ENCODE measurements around the gene ARGLU1.

ARGLU1 gene

GRCh38 chr13:106586648-106587166 lies 18.8 kb upstream of the ARGLU1 start:
- no peak overlapping the region for H3K27ac ChIP-seq (ENCODE audit: low read length)
- no peaks in the 10 kb centered on the region for H3K36me3 ChIP-seq (ENCODE audit: control insufficient read depth, low read depth, low read length)
- no peak overlapping the region for H3K9ac ChIP-seq (ENCODE audit: low read length)
- H3K27me3 ChIP-seq (ENCODE audit: control insufficient read depth, insufficient read depth, low read length), result no peaks in the 10 kb centered on the region
- H3K9me3 ChIP-seq (ENCODE audit: control insufficient read depth, low read depth, low read length), result peaks cover 22% of the 10 kb centered on the region
- H3K4me1 ChIP-seq (ENCODE audit: control insufficient read depth, low read depth, low read length), result no peaks in the 10 kb centered on the region
- no peak overlapping the region for H3K4me3 ChIP-seq (ENCODE audit: low read length)

GRCh38 chr13:106581225-106581624 lies 13.3 kb upstream of the ARGLU1 start:
- H3K27ac ChIP-seq (ENCODE audit: low read length), result no peak overlapping the region
- no peak overlapping the region for H3K9ac ChIP-seq (ENCODE audit: low read length)
- H3K9me3 ChIP-seq (ENCODE audit: control insufficient read depth, low read depth, low read length), result peaks cover 18% of the 10 kb centered on the region

GRCh38 chr13:106575896-106576295 lies 8.0 kb upstream of the ARGLU1 start:
- no peaks in the 10 kb centered on the region for H3K9me3 ChIP-seq (ENCODE audit: control insufficient read depth, low read depth, low read length)
- H3K4me3 ChIP-seq (ENCODE audit: low read length), result no peak overlapping the region
- no peaks in the 10 kb centered on the region for H3K36me3 ChIP-seq (ENCODE audit: control insufficient read depth, low read depth, low read length)
- no peak overlapping the region for H3K9ac ChIP-seq (ENCODE audit: low read length)
- no peaks in the 10 kb centered on the region for H3K27me3 ChIP-seq (ENCODE audit: control insufficient read depth, insufficient read depth, low read length)
- no peaks in the 10 kb centered on the region for H3K4me1 ChIP-seq (ENCODE audit: control insufficient read depth, low read depth, low read length)
- no peak overlapping the region for H3K27ac ChIP-seq (ENCODE audit: low read length)

More at GRCh38 chr13:106581225-106581624, 13.3 kb upstream of the ARGLU1 start:
- H3K27me3 ChIP-seq (ENCODE audit: control insufficient read depth, insufficient read depth, low read length), result no peaks in the 10 kb centered on the region
- no peaks in the 10 kb centered on the region for H3K4me1 ChIP-seq (ENCODE audit: control insufficient read depth, low read depth, low read length)
- no peak overlapping the region for H3K4me3 ChIP-seq (ENCODE audit: low read length)
- no peaks in the 10 kb centered on the region for H3K36me3 ChIP-seq (ENCODE audit: control insufficient read depth, low read depth, low read length)

- H3K27ac ChIP-seq (ENCODE audit: low read length), result no peak overlapping the region
These were observed 5.9 kb upstream of the ARGLU1 start for GRCh38 chr13:106573868-106574267.

GRCh38 chr13:106573284-106573846 lies 5.4 kb upstream of the ARGLU1 start:
- no peaks in the 10 kb centered on the region for H3K27me3 ChIP-seq (ENCODE audit: control insufficient read depth, insufficient read depth, low read length)
- no peak overlapping the region for H3K9ac ChIP-seq (ENCODE audit: low read length)
- H3K4me1 ChIP-seq (ENCODE audit: control insufficient read depth, low read depth, low read length), result peaks cover 8% of the 10 kb centered on the region
- no peaks in the 10 kb centered on the region for H3K36me3 ChIP-seq (ENCODE audit: control insufficient read depth, low read depth, low read length)
- no peak overlapping the region for H3K27ac ChIP-seq (ENCODE audit: low read length)
- no peak overlapping the region for H3K4me3 ChIP-seq (ENCODE audit: low read length)
- no peaks in the 10 kb centered on the region for H3K9me3 ChIP-seq (ENCODE audit: control insufficient read depth, low read depth, low read length)

More at GRCh38 chr13:106573868-106574267, 5.9 kb upstream of the ARGLU1 start:
- Histone ChIP-seq H3K4me3 (ENCODE audit: low read length) (no peak overlapping the region), H3K27me3 (ENCODE audit: control insufficient read depth, insufficient read depth, low read length) (no peaks in the 10 kb centered on the region), H3K36me3 (ENCODE audit: control insufficient read depth, low read depth, low read length) (no peaks in the 10 kb centered on the region), H3K4me1 (ENCODE audit: control insufficient read depth, low read depth, low read length) (peaks cover 5% of the 10 kb centered on the region), H3K9me3 (ENCODE audit: control insufficient read depth, low read depth, low read length) (no peaks in the 10 kb centered on the region), H3K9ac (ENCODE audit: low read length) (no peak overlapping the region)

GRCh38 chr13:106570299-106570852 lies 2.4 kb upstream of the ARGLU1 start:
- Histone ChIP-seq H3K27me3 (ENCODE audit: control insufficient read depth, insufficient read depth, low read length) (no peaks in the 10 kb centered on the region), H3K9ac (ENCODE audit: low read length) (no peak overlapping the region), H3K4me3 (ENCODE audit: low read length) (peak overlapping the region; percentile 29), H3K9me3 (ENCODE audit: control insufficient read depth, low read depth, low read length) (no peaks in the 10 kb centered on the region), H3K27ac (ENCODE audit: low read length) (no peak overlapping the region), H3K4me1 (ENCODE audit: control insufficient read depth, low read depth, low read length) (peaks cover 19% of the 10 kb centered on the region), H3K36me3 (ENCODE audit: control insufficient read depth, low read depth, low read length) (no peaks in the 10 kb centered on the region)

- Histone ChIP-seq H3K27me3 (ENCODE audit: control insufficient read depth, insufficient read depth, low read length) (no peaks in the 10 kb centered on the region), H3K36me3 (ENCODE audit: control insufficient read depth, low read depth, low read length) (no peaks in the 10 kb centered on the region), H3K4me3 (ENCODE audit: low read length) (peak overlapping the region; percentile 29), H3K4me1 (ENCODE audit: control insufficient read depth, low read depth, low read length) (peaks cover 28% of the 10 kb centered on the region), H3K9ac (ENCODE audit: low read length) (no peak overlapping the region), H3K9me3 (ENCODE audit: control insufficient read depth, low read depth, low read length) (no peaks in the 10 kb centered on the region), H3K27ac (ENCODE audit: low read length) (no peak overlapping the region)
These were observed 1.5 kb upstream of the ARGLU1 start for GRCh38 chr13:106569233-106570095.

- H3K27ac ChIP-seq (ENCODE audit: low read length), result peak overlapping the region; percentile 44
- H3K9ac ChIP-seq (ENCODE audit: low read length), result peak overlapping the region; percentile 96
- H3K9me3 ChIP-seq (ENCODE audit: control insufficient read depth, low read depth, low read length), result no peaks in the 10 kb centered on the region
- peaks cover 38% of the 10 kb centered on the region for H3K4me1 ChIP-seq (ENCODE audit: control insufficient read depth, low read depth, low read length)
- H3K27me3 ChIP-seq (ENCODE audit: control insufficient read depth, insufficient read depth, low read length), result no peaks in the 10 kb centered on the region
- peak overlapping the region; percentile 73 for H3K4me3 ChIP-seq (ENCODE audit: low read length)
- no peaks in the 10 kb centered on the region for H3K36me3 ChIP-seq (ENCODE audit: control insufficient read depth, low read depth, low read length)
These were observed 514 bp upstream of the ARGLU1 start for GRCh38 chr13:106568299-106569003.

- H3K9ac ChIP-seq (ENCODE audit: low read length), result peak overlapping the region; percentile 96
- no peaks in the 10 kb centered on the region for H3K27me3 ChIP-seq (ENCODE audit: control insufficient read depth, insufficient read depth, low read length)
- H3K27ac ChIP-seq (ENCODE audit: low read length), result peak overlapping the region; percentile 11
- H3K4me3 ChIP-seq (ENCODE audit: low read length), result peak overlapping the region; percentile 73
- no peaks in the 10 kb centered on the region for H3K9me3 ChIP-seq (ENCODE audit: control insufficient read depth, low read depth, low read length)
- peaks cover 44% of the 10 kb centered on the region for H3K4me1 ChIP-seq (ENCODE audit: control insufficient read depth, low read depth, low read length)
- no peaks in the 10 kb centered on the region for H3K36me3 ChIP-seq (ENCODE audit: control insufficient read depth, low read depth, low read length)
These were observed 1.1 kb downstream of the ARGLU1 start for GRCh38 chr13:106566641-106567473.

GRCh38 chr13:106565127-106565775 lies 2.7 kb downstream of the ARGLU1 start:
- peaks cover 52% of the 10 kb centered on the region for H3K4me1 ChIP-seq (ENCODE audit: control insufficient read depth, low read depth, low read length)
- H3K4me3 ChIP-seq (ENCODE audit: low read length), result peak overlapping the region; percentile 73
- no peak overlapping the region for H3K27ac ChIP-seq (ENCODE audit: low read length)
- no peaks in the 10 kb centered on the region for H3K36me3 ChIP-seq (ENCODE audit: control insufficient read depth, low read depth, low read length)
- no peak overlapping the region for H3K9ac ChIP-seq (ENCODE audit: low read length)
- H3K27me3 ChIP-seq (ENCODE audit: control insufficient read depth, insufficient read depth, low read length), result no peaks in the 10 kb centered on the region
- H3K9me3 ChIP-seq (ENCODE audit: control insufficient read depth, low read depth, low read length), result no peaks in the 10 kb centered on the region

Measured in iPS-18a (cell line).